A549 (cell line): Measurements from ENCODE around the gene ZNF608. TPM values are rescaled to one million over a fixed set of nuclear protein-coding genes. Genes with fewer than 3 reads are reported as not detected.

ENCODE experiments used
- ATAC-seq, 2 experiments: fragments of 200-7000 bp in 1 of 2; fragments of >200 bp in 1 of 2; cut with Nextera tagmentation in 1 of 2; cut with Tn5 transposase in 1 of 2; 3 replicates each; pipeline versions ENCODE4 v1.8.0 to v1.9.1; 2018 to 2020; ENCODE audit warnings: mild to moderate bottlenecking in 1 of 2, moderate library complexity in 1 of 2
- CTCF ChIA-PET: fragments of 300-600 bp; sonication (Branson Sonifier 250); formaldehyde crosslinking; extraction: SDS; loops from one replicate; lab custom pipeline; 2021; ENCODE audit warnings: antibody characterized with exemption, inconsistent platforms; lab: Yijun Ruan, JAX
- POLR2A ChIA-PET: fragments of 350-600 bp; formaldehyde crosslinking; extraction: SDS; loops from one replicate; lab custom pipeline; 2021; ENCODE audit warnings: antibody characterized with exemption, inconsistent platforms; lab: Yijun Ruan, JAX
- DNase-seq, 2 experiments: peaks; one replicate each; pipeline versions ENCODE4 v3.0.0 to v3.0.0-alpha.2; 2011 to 2016; ENCODE audit warnings: low read depth in 1 of 2, low spot score in 1 of 2
- FAIRE-seq: peaks from 2 replicates; lab custom pipeline; 2011; peaks lifted over from hg19 to GRCh38; lab: Jason Lieb, UNC
- H3K27ac ChIP-seq, 2 experiments: fragments of >200 bp; sonication (Bioruptor Twin); formaldehyde crosslinking; 3 replicates each; pipeline ENCODE4 v1.5.1; 2016 to 2017
- H3K4me1 ChIP-seq: fragments of >200 bp; sonication (Bioruptor Twin); formaldehyde crosslinking; 3 replicates; pipeline ENCODE4 v1.6.1; 2016
- H3K4me2 ChIP-seq: fragments of >200 bp; sonication (Bioruptor Twin); formaldehyde crosslinking; 3 replicates; pipeline ENCODE4 v1.6.1; 2016
- H3K4me3 ChIP-seq: fragments of >200 bp; sonication (Bioruptor Twin); formaldehyde crosslinking; 3 replicates; pipeline ENCODE4 v1.5.1; 2016
- H3K9me3 ChIP-seq: fragments of >200 bp; sonication (Bioruptor Twin); formaldehyde crosslinking; 3 replicates; pipeline ENCODE4 v1.6.1; 2016
- ATOH8 ChIP-seq: fragments of 250-450 bp; sonication (Bioruptor Pico); IDR thresholded peaks from 2 replicates; pipeline ENCODE4 v1.5.0; 2020; ENCODE audit warnings: low read depth, mild to moderate bottlenecking, moderate library complexity
- BHLHE40 ChIP-seq: IDR thresholded peaks from 2 replicates; pipeline ENCODE4 v1.6.1; 2012; ENCODE audit warnings: low read depth, low read length, inconsistent platforms
- CHD2 ChIP-seq: fragments of 150-350 bp; IDR thresholded peaks from 2 replicates; pipeline ENCODE4 v1.6.1; 2014; ENCODE audit warnings: low read length; ENCODE audit not compliant: partially characterized antibody
- ELK1 ChIP-seq: fragments of 150-350 bp; IDR thresholded peaks from 2 replicates; pipeline ENCODE4 v1.6.1; 2014; ENCODE audit warnings: low read depth, mild to moderate bottlenecking, low read length
- EP300 ChIP-seq, 2 experiments: fragments of >200 bp; sonication (Bioruptor Twin); formaldehyde crosslinking; IDR thresholded peaks; 2 replicates in 1 of 2; 3 replicates in 1 of 2; pipeline ENCODE4 v1.6.1; 2016 to 2017
- FOSB ChIP-seq: fragments of 250-450 bp; sonication (Bioruptor Pico); IDR thresholded peaks from 2 replicates; pipeline ENCODE4 v1.5.0; 2020; ENCODE audit warnings: mild to moderate bottlenecking, moderate library complexity
- GATA3 ChIP-seq: IDR thresholded peaks from 2 replicates; pipeline ENCODE4 v1.6.1; 2012; ENCODE audit warnings: borderline replicate concordance
- HDAC2 ChIP-seq: fragments of 200-600 bp; sonication (generic); IDR thresholded peaks from 2 replicates; pipeline ENCODE4 v1.6.1; 2016
- HOXA7 ChIP-seq: fragments of 250-450 bp; sonication (Bioruptor Pico); IDR thresholded peaks from 2 replicates; pipeline ENCODE4 v1.5.0; 2020; ENCODE audit warnings: mild to moderate bottlenecking, moderate library complexity
- HOXB13 ChIP-seq: fragments of 250-450 bp; sonication (Bioruptor Pico); IDR thresholded peaks from 2 replicates; pipeline ENCODE4 v1.5.0; 2020; ENCODE audit warnings: low read depth, mild to moderate bottlenecking, moderate library complexity
- HOXB5 ChIP-seq: fragments of 250-450 bp; sonication (Bioruptor Pico); IDR thresholded peaks from 2 replicates; pipeline ENCODE4 v1.5.0; 2020; ENCODE audit warnings: mild to moderate bottlenecking, moderate library complexity
- JUN ChIP-seq, 2 experiments: fragments of >200 bp; sonication (Bioruptor Twin); formaldehyde crosslinking; IDR thresholded peaks; 2 replicates in 1 of 2; 3 replicates in 1 of 2; pipeline ENCODE4 v1.6.1; 2016 to 2017
- KDM5A ChIP-seq: fragments of 200-600 bp; sonication (generic); IDR thresholded peaks from 2 replicates; pipeline ENCODE4 v1.6.1; 2016; ENCODE audit warnings: antibody characterized with exemption, mild to moderate bottlenecking
- MYC ChIP-seq: IDR thresholded peaks from 2 replicates; pipeline ENCODE4 v1.6.1; 2012; ENCODE audit warnings: mild to moderate bottlenecking, inconsistent platforms, low read length, improper control_type of control experiment, borderline replicate concordance
- NR3C1 ChIP-seq: fragments of >200 bp; sonication (Bioruptor Twin); formaldehyde crosslinking; IDR thresholded peaks from 3 replicates; pipeline ENCODE4 v1.6.1; 2017
- PBX3 ChIP-seq: IDR thresholded peaks from 2 replicates; pipeline ENCODE4 v1.6.1; 2012
- POLR2A ChIP-seq: IDR thresholded peaks from 2 replicates; pipeline ENCODE4 v1.6.1; 2012; ENCODE audit warnings: mild to moderate bottlenecking, low read length
- REST ChIP-seq: fragments of 200-600 bp; sonication (generic); IDR thresholded peaks from 2 replicates; pipeline ENCODE4 v1.6.1; 2016; ENCODE audit warnings: antibody characterized with exemption, mild to moderate bottlenecking, moderate library complexity
- TFCP2L1 ChIP-seq: fragments of 250-450 bp; sonication (Bioruptor Pico); IDR thresholded peaks from 2 replicates; pipeline ENCODE4 v1.5.0; 2021; ENCODE audit warnings: mild to moderate bottlenecking
- ZSCAN20 ChIP-seq: fragments of 250-450 bp; sonication (Bioruptor Pico); IDR thresholded peaks from 2 replicates; pipeline ENCODE4 v1.8.0; 2022; ENCODE audit warnings: mild to moderate bottlenecking, moderate library complexity
- WGBS: methylation state at CpG from one replicate; pipeline ENCODE4 v1.1.6; 2017; ENCODE audit errors: missing lambda C conversion rate; 5-methylcytosine and 5-hydroxymethylcytosine counted together
- polyA plus RNA-seq, 4 experiments: library from polyadenylated mRNA; depleted of rRNA in 3 of 4; stranded (reverse); fragments of >200 nt; fragmentation: RNase III in 1 of 4; extraction: RNeasy Plus Mini Kit Qiagen cat#74134 plus additional on column Dnase treatment in 1 of 4; gene quantifications; 2 replicates in 3 of 4; 3 replicates in 1 of 4; pipeline ENCODE4 v1.2.3, GENCODE V29; 2011 to 2017

ZNF608 gene
- polyA plus RNA-seq, 2 of the 4 experiments (the other 2 are of a cell fraction) = 0.77 to 1.8 TPM

GRCh38 chr5:124755565-124755964 is 9.1 kb upstream of the ZNF608 start:
- no peak overlapping the region for H3K4me3 ChIP-seq
- no peaks in the 10 kb centered on the region for H3K4me1 ChIP-seq
- H3K4me2 ChIP-seq = no peak overlapping the region
- ATAC-seq = peak in 1 of 2 experiments; percentile 73; a peak in 3 of 6 replicates
- WGBS = 74% methylated on average over 3 of the region's 3 CpGs
- peak; percentile 13 to 21 for DNase-seq
- FAIRE-seq = no peak
- no peak for TF ChIP-seq GATA3
- TF ChIP-seq HOXA7 = no peak
- TF ChIP-seq HOXB13 (CRISPR knock-in tag) = no peak
- TF ChIP-seq POLR2A = no peak
- no peak for TF ChIP-seq EP300 (IDR thresholded peaks at IDR 0.05)
- no peak for TF ChIP-seq ZSCAN20 (CRISPR knock-in tag)
- TF ChIP-seq MYC = no peak
- TF ChIP-seq HDAC2 = no peak
- TF ChIP-seq NR3C1 = no peak
- TF ChIP-seq FOSB (CRISPR knock-in tag) = no peak
- TF ChIP-seq TFCP2L1 = no peak
- no peak for TF ChIP-seq HOXB5 (CRISPR knock-in tag)
- no peak for TF ChIP-seq CHD2
- no peak for TF ChIP-seq REST
- TF ChIP-seq JUN (IDR thresholded peaks at IDR 0.05) = no peak
- no peak for TF ChIP-seq KDM5A
- H3K27ac ChIP-seq = no peak overlapping the region
- POLR2A ChIA-PET = interaction anchor here (0.5 kb wide), 1 partner anchor 1391 kb away, joined by 3 read pairs; no protein-coding TSS in a partner anchor
- H3K9me3 ChIP-seq = no peaks in the 10 kb centered on the region
- CTCF ChIA-PET = no interaction called here

GRCh38 chr5:124755041-124755440 is 8.6 kb upstream of the ZNF608 start:
- 91% methylated on average over 2 of the region's 2 CpGs for WGBS
- FAIRE-seq (no peak), ATAC-seq (no peak), DNase-seq (no peak)
- no peak overlapping the region for H3K4me2 ChIP-seq
- H3K4me1 ChIP-seq = no peaks in the 10 kb centered on the region
- no peaks in the 10 kb centered on the region for H3K9me3 ChIP-seq
- no peak overlapping the region for H3K27ac ChIP-seq
- TF ChIP-seq PBX3 (no peak), ATOH8 (CRISPR knock-in tag) (no peak), HOXB5 (CRISPR knock-in tag) (no peak), BHLHE40 (no peak), ELK1 (no peak), HDAC2 (no peak)
- ChIA-PET CTCF (no interaction called here), POLR2A (interaction anchor here (0.5 kb wide), 1 partner anchor 1392 kb away, joined by 3 read pairs; no protein-coding TSS in a partner anchor)
- H3K4me3 ChIP-seq = no peak overlapping the region
